NCI-H2227 (cell line): Measurements from ENCODE around the gene PTGER2.

Experiments
- DNase-seq: peaks from one replicate; lab custom pipeline; 2025; ENCODE audit not compliant: unreplicated experiment; lab: John Stamatoyannopoulos, UW

PTGER2 gene

DNA sequence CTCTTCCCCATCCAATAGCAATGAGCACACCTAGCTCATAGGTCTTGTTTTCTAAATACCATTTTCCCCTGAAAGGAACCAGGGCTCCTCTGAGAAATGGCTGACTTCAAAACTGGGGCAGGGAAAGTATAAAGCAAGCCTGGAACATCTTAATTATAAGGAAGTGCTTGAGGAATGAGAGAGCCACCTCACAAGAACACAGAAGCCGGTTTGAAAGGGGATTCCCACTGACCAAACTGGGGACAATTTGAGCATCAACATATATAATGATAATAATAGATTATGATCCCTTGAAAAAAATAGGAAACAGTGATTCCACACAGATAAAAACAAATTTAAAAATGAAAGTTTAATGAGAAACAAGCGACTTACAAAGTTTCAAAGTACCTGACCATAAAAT is 22.1 kb downstream of the PTGER2 start:
- no peak for DNase-seq

DNA sequence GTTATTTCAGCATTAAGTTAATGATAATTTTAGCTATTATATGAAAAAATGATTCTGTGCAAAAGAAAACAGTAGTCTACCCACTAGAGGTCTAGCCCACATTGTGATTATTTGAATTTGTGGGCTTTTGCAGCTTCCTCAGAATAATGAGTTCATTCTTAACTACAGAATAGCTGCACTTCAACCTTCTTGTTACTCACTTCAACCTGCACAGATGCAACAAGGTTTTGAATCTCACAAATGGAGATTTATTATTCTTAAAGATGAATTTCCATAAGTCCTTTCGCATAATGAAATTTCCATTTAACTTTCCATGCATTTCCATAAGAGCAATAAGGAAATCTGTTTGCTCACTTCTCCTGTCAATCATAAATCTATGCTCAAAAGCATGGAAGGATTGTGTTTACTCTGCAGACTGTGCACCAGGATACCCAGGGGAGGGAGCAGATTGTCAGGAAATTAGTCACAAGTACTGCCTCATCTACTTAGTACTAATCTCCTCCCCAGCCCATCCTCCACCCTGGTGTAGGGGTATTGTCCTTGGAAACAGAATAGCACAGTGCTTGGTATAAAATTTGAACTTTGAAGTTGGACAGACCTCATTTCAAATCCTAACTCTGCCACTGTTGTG is 24.1 kb downstream of the PTGER2 start:
- DNase-seq: no peak

DNA sequence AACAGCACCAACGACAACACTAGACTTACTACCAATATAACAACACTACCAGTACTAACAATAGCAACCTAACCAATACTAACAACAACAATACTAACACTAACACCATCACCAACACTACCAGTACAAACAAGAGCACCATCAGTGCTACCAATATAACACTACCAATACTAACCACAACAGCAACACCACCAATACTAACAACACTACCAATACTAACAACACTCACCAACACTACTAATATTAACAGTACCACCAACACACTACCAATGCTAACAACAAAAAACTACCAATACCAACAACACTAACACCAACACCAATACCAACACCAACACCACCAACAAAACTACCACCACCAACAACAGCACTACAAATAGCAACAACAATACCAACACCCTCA is 25.1 kb downstream of the PTGER2 start:
- DNase-seq: no peak

DNA sequence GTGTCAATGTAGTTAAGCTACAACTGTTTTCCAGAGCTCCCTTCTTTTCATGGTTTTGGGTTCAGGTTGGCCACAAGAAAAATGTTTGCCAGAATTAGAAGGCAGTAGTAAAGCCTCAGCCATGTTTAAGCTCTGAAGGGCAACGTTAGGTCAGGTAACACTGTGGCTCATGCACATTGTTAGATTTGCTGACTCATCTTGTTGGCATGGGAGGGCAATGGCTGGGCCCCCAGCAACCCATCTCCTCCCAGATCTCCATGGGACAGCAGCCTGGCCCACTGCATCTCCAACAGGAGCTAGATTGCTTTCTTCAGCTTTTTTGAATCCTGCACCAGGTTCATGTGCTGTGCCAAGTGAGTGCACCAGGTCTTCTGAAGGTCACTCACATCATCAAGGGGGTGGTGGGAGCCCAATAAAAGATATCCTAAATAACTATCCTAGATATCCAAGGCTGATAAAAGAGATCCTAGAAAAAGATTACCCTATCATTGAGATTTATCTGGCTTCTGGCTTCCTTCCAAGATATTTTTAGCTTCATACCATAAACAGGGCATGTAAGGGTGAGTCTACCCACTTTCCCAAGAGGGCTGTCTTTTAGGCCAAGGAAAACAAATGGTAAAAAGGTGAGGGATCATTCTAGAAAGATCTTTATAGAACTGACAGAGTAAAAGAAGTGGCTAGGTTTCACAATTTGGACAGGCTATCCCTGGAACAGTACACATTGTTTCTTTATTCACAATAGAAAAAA is 28.9 kb downstream of the PTGER2 start:
- DNase-seq: no peak

DNA sequence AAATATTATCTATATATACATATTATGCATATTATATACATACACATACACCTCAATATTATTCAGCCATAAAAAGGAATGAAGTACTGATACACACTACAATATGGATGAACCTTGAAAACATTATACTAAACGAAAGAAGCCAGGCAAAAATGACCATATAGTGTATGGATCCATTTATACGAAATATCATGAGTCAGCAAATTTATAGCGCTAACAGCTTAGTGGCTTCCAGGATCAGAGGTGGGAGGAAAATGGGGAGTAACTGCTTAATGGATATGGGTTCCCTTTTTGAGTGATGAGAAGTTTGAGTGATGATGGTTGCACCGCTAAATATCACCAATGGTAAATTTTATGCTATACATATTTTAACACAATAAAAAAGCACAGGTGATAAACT is 32.7 kb downstream of the PTGER2 start:
- DNase-seq: no peak

DNA sequence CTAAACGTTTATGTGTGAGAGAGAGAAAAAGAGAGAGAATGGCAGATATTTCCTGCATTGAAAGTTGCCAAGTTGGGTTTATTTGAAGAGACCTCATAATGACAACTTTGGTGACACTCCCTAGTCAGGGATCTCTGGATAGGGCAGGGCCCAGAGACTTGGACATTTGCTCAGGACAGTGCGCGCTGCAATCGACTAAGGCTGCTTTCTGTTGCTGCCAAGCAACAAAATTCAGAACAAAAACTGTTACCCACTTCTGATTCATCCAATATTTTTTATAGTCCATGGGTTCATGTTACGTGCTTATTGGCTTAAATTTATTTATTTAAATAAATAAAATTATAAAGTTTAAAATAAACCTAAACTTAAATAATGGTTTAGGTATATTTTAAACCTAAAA is 34.2 kb downstream of the PTGER2 start:
- DNase-seq: no peak

DNA sequence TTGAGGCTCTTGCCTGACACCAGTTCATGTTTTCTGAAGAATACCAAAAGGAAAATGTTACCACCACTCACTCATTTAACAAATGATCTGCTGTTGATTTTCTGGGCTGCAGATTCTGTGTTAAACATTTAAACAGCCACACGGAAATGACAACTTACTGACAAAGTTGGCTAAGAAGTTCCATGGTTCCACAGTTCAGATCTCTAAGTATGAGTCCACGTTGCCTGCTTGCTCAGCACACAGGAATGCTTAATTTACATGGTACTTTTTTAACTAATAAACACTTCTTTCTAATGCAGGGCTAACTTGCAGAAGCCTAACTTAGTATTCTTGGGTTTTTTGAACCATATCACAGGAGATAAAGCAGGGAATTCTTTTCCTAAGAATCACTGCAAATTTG is 34.7 kb downstream of the PTGER2 start:
- no peak for DNase-seq

DNA sequence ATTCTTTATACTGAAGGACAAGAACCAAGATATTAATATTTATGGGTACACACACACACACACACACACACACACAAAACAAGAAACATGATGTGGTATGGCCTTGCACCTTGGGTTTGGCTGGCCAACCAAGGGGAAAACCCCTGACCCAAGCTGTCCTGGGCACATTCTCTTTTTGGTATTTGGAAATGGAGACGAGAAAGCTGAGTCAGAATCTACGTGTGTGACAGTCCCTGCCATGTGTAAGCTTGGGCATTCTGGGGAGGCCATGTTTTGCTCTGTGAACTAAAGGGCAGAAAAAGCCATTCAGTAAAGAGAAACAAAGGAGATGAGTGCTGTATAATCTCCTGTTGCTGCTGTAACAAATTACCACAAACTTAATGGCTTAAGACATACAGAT is 35.6 kb downstream of the PTGER2 start:
- no peak for DNase-seq

DNA sequence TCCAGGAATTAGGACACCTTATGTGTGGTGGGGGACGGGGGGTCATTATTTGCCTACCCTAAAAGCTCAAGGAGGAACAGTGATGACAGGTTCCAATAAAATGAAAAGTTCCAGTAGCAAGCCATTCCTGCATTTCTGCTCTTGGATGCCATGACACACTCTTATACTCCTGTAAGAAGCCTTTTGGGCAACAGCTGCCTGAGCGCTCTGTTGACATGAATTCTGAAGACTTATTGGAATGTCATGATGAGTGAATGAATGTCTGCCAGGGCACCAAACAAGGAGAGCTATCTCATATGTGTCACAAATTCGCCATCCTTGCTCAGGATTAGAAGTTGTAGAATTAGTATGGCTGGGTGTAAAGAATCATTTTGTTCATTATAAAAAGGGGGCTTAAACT is 36.3 kb downstream of the PTGER2 start:
- no peak for DNase-seq

DNA sequence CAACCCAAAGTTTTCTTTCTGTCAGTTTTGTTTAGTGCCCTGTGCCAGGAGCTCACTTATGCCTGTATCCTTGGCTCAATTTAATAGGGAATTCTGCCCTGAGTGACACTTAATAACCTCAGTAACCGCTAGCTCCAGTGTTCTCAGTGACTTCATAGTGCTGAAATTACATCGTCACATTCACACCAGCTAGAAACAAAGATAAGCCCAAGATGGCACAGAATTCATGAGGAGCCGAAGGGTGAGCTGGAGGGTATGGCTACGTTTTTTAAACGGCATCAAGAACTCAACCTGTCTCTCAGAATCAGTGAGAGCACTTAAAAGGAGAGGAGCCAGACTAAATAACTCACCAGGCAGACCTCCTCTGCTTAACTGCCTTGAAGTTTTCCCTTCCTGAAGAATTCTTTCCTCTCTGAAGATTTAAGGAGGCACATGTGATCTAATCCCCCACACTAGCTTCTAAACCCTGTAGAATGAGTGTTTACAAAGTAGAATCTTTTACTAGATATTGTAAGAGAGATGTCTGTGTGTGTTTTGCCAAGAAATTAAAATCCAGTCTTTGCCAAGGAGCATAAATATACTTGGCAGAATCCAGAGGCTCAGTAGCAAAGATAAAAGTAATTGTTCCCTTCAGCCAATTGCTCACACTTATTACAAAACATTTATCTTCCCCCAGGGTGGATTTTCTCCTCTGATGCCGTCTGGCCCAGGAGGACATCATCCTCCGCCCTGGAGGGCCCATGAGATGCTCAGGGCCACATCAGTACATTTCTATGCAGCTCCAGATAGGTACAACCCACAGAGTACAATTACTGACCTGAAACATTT is 37.3 kb downstream of the PTGER2 start:
- DNase-seq: no peak

DNA sequence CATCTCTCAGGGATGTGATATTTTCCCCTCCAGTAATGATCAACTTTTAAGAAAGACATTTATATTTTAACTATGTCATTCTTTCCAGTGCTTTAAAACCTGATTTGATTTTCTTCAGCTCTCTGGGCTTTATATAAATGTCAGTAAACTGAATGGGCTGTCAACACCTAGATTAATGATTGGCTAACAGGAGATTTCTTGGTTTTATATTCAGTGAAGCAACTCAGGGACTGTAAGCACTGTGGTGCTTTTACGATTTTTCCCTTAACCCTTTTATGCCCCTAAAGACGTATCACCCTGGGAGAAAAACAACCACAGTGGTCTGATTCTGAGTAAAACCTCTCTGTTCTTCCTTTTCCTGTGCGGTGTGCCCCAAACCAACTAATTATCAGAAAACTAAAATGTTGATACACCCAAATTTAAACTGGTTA is 38.0 kb downstream of the PTGER2 start:
- no peak for DNase-seq

DNA sequence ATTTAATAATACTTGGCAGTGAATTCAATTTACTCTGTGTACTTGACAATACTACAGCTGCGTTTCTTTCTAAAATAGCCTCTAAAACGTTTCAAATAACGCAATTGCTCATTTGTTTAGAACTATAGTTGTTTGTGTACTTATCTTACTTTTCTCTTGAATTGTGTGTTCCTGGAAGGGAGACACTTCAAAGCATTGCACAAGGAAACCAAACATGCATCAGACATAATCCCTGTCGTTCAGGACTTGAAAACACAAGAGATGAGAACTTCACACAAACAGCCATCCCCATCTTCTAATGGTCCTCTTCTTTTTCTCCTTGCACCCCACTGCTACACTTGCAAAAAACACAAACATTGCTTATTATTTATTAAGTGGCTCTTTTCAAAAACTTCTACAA is 38.5 kb downstream of the PTGER2 start:
- no peak for DNase-seq

DNA sequence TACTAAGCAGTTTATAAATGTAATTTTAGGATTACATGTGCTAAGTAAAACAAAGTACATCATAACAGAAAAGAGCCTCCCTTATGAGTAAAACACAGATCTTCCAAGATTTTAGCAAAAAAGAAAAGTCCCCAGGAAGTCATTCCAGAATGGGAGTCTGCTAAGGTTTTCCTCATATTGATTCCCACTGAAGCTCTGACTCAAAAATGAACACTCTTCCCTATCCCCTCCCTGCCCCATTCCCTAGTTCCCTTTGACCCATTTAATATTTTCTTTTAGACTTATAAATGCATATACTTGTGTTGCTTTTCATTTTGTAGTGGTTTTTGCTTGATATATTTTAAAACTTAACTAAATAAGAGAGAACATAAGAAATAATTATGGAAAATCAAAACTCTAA is 40.1 kb downstream of the PTGER2 start:
- no peak for DNase-seq

DNA sequence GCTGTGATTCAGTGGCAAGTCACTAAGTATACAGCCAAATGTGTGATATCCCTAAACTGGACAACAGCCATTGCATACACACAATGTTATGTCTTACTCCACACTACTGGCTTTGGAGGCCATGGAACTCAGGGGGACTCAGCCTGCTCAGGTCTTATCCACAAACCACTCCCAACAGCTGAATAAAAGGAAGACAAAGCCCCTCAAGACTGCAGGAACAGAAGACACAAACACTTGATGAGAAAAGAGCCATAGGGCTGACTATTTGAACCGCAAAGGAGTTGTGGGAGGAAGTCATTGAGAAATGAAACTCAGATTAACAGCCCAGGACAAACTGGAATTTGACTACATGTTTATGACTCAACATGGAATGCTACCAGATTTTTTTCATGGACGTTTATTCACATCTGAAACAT is 40.9 kb downstream of the PTGER2 start:
- no peak for DNase-seq

DNA sequence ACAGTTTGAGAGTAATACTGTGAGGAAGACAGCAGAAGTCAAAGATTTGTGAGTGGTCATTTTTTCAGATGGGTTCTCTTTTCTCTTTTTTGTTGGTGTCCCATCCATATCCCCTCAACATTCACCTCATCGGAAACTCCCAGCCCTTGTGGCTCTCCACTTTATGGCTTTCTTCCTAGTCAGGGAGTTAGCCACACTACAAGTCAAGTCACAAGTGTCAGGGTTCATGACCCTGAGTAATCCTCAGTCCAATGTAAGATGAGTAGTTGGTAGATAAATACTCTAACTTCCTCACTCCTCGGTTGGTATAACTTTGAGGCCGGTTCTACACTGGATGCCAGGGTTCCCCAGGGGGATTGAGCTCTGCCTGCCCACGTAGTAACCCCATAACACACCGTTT is 41.4 kb downstream of the PTGER2 start:
- DNase-seq: no peak

DNA sequence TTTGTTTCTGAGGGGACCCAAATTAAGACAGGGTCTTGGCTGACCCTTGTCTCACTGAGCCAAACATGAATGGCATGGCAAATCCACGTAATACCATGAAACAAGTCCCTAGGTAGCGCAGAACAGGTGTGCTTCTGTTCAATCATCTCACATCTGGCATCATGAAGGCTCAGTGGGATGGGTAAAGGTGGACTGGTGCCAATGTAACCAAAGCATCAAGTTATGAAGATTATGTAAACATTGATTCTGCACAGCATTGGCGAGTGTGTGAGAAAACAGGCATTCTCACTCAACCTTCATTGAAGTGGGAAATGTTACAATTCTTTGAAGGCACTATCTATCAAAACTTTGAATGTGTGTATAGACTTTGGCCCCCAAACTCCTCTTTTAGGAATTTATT is 41.9 kb downstream of the PTGER2 start:
- no peak for DNase-seq

DNA sequence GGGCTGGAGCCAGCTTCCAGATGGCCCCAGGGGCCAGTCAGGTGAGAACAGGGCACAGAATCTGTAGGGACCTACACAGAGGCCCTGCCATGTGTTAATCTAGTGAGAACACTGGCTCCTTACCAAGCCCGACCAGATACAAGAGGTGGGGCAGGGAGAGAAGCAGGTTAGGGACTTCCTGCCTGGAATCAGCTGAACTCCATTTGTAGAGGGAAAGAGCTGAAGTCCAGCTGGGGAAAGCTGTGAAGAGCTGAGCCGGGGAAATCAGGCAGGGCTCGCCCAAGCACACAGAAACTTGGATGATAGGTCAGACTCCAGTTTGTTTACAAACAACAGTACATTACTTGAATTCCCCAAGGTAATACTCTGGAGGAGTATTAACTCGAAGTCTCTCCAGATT is 46.7 kb downstream of the PTGER2 start:
- no peak for DNase-seq

DNA sequence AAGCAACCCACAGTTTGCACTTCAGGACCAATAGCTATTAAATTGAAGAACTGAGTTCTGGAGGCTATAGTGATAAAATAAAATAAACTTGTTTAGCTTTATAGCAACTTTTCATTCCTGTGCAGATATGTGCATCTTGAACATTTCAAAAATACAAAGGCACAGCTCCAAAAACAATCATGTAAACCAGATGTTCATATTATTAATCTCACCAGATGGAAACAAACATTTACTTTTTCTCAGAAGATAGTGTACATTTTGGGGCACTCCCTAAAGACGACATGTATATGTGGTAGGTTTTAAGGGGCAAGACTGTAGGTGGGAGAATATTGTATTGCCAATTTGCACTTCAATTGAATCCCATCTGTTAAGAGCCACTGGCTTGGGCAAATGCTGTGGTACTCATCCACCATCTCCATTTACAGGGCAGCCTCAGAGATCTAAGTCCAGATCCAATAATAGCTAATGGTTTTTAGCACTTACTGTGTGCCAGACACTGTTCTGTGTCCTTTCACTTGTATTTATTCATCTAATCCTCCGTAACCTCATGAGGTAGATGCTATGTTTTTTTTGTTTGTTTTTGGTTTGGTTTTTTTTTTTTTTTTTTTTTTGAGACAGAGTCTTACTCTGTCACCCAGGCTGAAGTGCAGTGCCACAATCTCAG is 49.1 kb downstream of the PTGER2 start:
- no peak for DNase-seq

DNA sequence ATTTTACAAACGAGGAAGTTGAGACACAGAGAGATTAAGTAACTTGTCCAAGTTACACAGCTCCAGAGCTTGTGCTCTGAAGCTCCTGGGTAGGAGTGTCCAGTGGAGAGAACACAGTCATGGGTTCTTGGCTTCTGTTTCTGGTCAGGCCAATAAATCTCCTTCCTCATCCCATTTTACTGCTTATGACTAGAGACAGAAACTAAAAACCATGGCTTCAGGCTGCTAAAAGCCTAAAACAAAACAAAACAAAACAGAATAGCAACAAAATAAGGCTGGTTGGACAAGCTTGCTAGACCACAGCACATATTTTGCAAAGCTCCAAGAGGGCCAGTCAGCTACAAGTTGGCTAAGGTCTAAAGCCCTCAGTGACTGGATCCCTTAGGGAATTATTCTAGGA is 49.8 kb downstream of the PTGER2 start:
- no peak for DNase-seq

DNA sequence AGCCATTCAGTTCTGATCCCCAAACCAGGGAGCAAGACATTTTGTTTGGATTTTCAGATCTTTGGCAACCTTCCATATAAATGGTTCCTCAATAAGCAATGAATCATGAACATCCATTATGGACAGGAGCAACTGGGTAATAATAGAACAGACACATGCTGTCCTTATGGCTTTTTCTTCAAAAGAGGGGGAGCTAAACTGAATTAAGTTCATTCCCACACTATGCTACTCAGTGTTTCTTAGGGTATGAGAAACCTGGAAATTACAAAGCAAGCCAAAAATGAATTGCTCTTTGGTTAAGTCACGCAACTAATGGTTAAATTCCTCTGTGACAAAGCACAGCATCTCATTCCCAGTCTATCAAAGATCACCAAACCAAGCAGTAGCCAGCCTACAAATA is 51.0 kb downstream of the PTGER2 start:
- no peak for DNase-seq

DNA sequence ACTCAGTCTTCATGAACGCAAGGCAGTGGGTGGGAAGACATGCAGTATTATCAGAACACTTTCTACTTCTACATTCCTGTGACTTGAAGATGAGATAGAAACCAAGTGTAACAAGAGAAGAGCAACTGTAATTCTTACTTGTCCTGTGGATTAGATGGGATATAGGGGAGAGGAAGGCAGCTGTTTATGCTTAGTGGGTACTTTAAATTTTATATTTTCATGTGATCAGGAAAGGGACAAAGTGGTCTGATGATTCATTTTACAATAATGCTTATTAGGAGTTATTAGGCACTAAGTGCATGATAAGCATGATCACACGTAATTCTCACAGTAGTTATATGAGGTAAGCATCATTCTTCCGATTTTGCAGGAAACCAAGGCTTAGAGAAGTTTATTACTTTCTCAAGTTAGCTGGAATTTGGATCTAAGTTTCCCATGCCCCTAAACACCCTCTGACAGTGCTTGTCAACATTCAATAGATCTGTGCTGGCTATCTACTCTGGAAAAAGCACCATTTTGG is 52.7 kb downstream of the PTGER2 start:
- no peak for DNase-seq
